ENCODE measurements around the gene MAP1LC3C. TPM values are rescaled to one million over a fixed set of nuclear protein-coding genes. Genes with fewer than 3 reads are reported as not detected.

MAP1LC3C gene
- total and polyA plus RNA-seq, 4 experiments from 2014 or later, result not detected

DNA sequence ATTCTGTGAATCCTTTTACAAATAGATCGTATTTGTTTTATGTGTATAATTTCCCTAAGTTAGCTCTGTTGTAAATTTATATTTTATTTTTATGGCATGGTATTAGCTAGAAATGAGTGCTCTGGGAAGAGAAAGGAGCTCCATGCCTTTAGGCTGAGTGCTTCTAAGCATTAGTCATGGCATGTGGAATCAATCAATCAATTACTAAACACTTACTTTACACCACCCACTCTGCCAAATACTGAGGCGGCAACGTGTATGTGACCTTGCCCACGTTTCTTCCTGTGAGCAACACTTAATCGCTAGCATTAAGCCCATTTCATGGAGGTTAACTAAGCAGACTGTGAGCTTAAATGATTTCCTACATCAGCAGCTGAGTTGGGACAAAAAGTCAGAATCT lies 48.5 kb downstream of the MAP1LC3C start:
- intact Hi-C loops (cut with micrococcal nuclease), result no loop called here
- no peak for DNase-seq
- H3K27ac Mint-ChIP-seq, result no peak overlapping the region
- H3K36me3 ChIP-seq (ENCODE audit: insufficient read depth, low read length), result no peaks in the 10 kb centered on the region
- no peak overlapping the region for H3K27ac ChIP-seq (ENCODE audit: low read depth, low read length)
- no peaks in the 10 kb centered on the region for H3K9me3 ChIP-seq (ENCODE audit: control insufficient read depth in 1 of 2, low read length in 2 of 2)
- H3K27me3 Mint-ChIP-seq, result no peaks in the 10 kb centered on the region
- H3K4me3 ChIP-seq (ENCODE audit: low read length in 2 of 2), result no peak overlapping the region
- ChIA-PET CTCF (ENCODE audit: partially characterized antibody) (interaction anchor here (1.8 kb wide), 1 partner anchor 10 kb away, joined by 4 read pairs; no protein-coding TSS in a partner anchor), POLR2A (ENCODE audit: partially characterized antibody) (no interaction called here)
- H3K36me3 Mint-ChIP-seq, result no peaks in the 10 kb centered on the region
- H3K4me1 ChIP-seq (ENCODE audit: insufficient read depth, low read length), result no peaks in the 10 kb centered on the region
- no peak overlapping the region for H3K4me3 Mint-ChIP-seq
- H3K4me1 Mint-ChIP-seq, result no peaks in the 10 kb centered on the region
- no peaks in the 10 kb centered on the region for H3K27me3 ChIP-seq (ENCODE audit: insufficient read depth, low read length)
- H3K9me3 Mint-ChIP-seq, result peaks cover 0 to 2% (median 0%) of the 10 kb centered on the region in 8 donors

DNA sequence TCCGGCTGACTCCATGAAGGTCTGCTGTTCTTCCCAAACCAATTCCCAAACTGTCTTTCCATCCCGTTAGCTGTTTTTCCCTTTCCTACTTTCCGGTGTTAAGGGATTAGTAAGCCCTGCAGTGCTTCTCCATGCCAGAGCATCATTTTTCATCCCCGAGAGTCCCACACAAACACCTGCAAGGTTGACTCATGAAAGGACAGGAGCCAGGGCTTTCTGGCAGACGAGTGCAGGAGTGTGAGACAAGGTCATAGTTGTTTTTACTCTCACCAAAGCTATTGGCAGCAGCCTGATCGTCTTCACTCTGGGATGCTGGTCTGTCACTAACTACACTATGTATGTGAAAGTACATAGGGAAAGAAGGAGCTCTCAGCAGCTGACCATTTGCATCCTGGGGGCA lies 51.5 kb downstream of the MAP1LC3C start:
- H3K36me3 Mint-ChIP-seq, result no peaks in the 10 kb centered on the region
- no peaks in the 10 kb centered on the region for H3K9me3 ChIP-seq (ENCODE audit: control insufficient read depth in 1 of 2, low read length in 2 of 2)
- H3K4me3 ChIP-seq (ENCODE audit: low read length in 2 of 2), result no peak overlapping the region
- peaks cover 0 to 7% (median 3%) of the 10 kb centered on the region in 4 donors for H3K4me1 Mint-ChIP-seq
- H3K27ac Mint-ChIP-seq, result no peak overlapping the region
- no peak overlapping the region for H3K4me3 Mint-ChIP-seq
- no peaks in the 10 kb centered on the region for H3K27me3 Mint-ChIP-seq
- H3K36me3 ChIP-seq (ENCODE audit: insufficient read depth, low read length), result no peaks in the 10 kb centered on the region
- H3K4me1 ChIP-seq (ENCODE audit: insufficient read depth, low read length), result no peaks in the 10 kb centered on the region
- POLR2A ChIA-PET (ENCODE audit: partially characterized antibody), result no interaction called here
- no peak overlapping the region for H3K27ac ChIP-seq (ENCODE audit: low read depth, low read length)
- intact Hi-C loops (cut with micrococcal nuclease), result no loop called here
- H3K9me3 Mint-ChIP-seq, result peaks cover 0 to 2% (median 0%) of the 10 kb centered on the region in 8 donors
- CTCF ChIA-PET (ENCODE audit: partially characterized antibody), result no interaction called here
- H3K27me3 ChIP-seq (ENCODE audit: insufficient read depth, low read length), result no peaks in the 10 kb centered on the region
- no peak for DNase-seq

Other genes starting within 250 kb of the MAP1LC3C start
- gene EXO1, start 150.9 kb downstream of the MAP1LC3C start, total RNA-seq, result under 1 TPM; 0.41 to 0.44 TPM
- not detected for gene EXO1, start 150.9 kb downstream of the MAP1LC3C start, polyA plus RNA-seq
- gene BECN2, start 41.3 kb downstream of the MAP1LC3C start, total RNA-seq, result not detected
- gene BECN2, start 41.3 kb downstream of the MAP1LC3C start, polyA plus RNA-seq, result not detected

Measured in CD4-positive, alpha-beta memory T cell (primary cell).